Retinal pigment epithelial cell (primary cell): Measurements from ENCODE around the gene CTR9.
A peak's percentile ranks its signal among the peaks of the same experiment; 100 is the strongest.

Source experiments
- DNase-seq: peaks from one replicate; pipeline ENCODE4 v3.0.0-alpha.2; 2010; ENCODE audit warnings: low read depth
- H3K4me3 ChIP-seq: 2 replicates; pipeline ENCODE4 v1.5.1; 2011; ENCODE audit warnings: mild to moderate bottlenecking, low read length, control low read depth, moderate library complexity
- CTCF ChIP-seq: conservative IDR thresholded peaks from 2 replicates; pipeline ENCODE4 v1.5.1; 2011; ENCODE audit warnings: low read depth, low read length, control low read depth, inconsistent platforms

The CTR9 gene

GRCh38 chr11:10752061-10752460, 1.0 kb downstream of the CTR9 start:
- peak overlapping the region; percentile 80 for H3K4me3 ChIP-seq
- TF ChIP-seq CTCF = no peak
- no peak for DNase-seq

- TF ChIP-seq CTCF = no peak
- DNase-seq = no peak
- no peak overlapping the region for H3K4me3 ChIP-seq
These were observed 1.4 kb downstream of the CTR9 start for GRCh38 chr11:10752486-10752885.

GRCh38 chr11:10758957-10759356, 7.9 kb downstream of the CTR9 start:
- no peak for DNase-seq
- H3K4me3 ChIP-seq = no peak overlapping the region
- TF ChIP-seq CTCF = peak; percentile 47

GRCh38 chr11:10761085-10761698, 10.1 kb downstream of the CTR9 start:
- H3K4me3 ChIP-seq = no peak overlapping the region
- no peak for TF ChIP-seq CTCF
- no peak for DNase-seq

GRCh38 chr11:10762185-10762584, 11.1 kb downstream of the CTR9 start:
- no peak overlapping the region for H3K4me3 ChIP-seq
- DNase-seq = no peak
- TF ChIP-seq CTCF = no peak

- no peak overlapping the region for H3K4me3 ChIP-seq
- DNase-seq = no peak
- TF ChIP-seq CTCF = no peak
These were observed 11.9 kb downstream of the CTR9 start for GRCh38 chr11:10762913-10763421.

GRCh38 chr11:10763766-10764165, 12.7 kb downstream of the CTR9 start:
- no peak overlapping the region for H3K4me3 ChIP-seq
- no peak for TF ChIP-seq CTCF
- DNase-seq = no peak
